DOHH2 (cell line): Measurements from ENCODE around the gene ANGEL2.
A peak's percentile ranks its signal among the peaks of the same experiment; 100 is the strongest.

Experiments
- H3F3A ChIP-seq: fragments of 200-600 bp; sonication (generic), shearing (Covaris generic); 2 replicates; pipeline ENCODE4 v1.6.0; 2016; ENCODE audit warnings: antibody characterized with exemption, mild to moderate bottlenecking; ENCODE audit not compliant: control insufficient read depth, insufficient read depth
- H3K27ac ChIP-seq: fragments of 200-600 bp; sonication (generic); 2 replicates; pipeline ENCODE4 v1.5.1; 2014; ENCODE audit warnings: low read depth, mild to moderate bottlenecking, low read length, moderate library complexity
- H3K27me3 ChIP-seq: fragments of 200-600 bp; sonication (generic); 2 replicates; pipeline ENCODE4 v1.6.1; 2014; ENCODE audit warnings: mild to moderate bottlenecking, low read length, mixed read lengths; ENCODE audit not compliant: control insufficient read depth
- H3K36me3 ChIP-seq: fragments of 200-600 bp; sonication (generic); 2 replicates; pipeline ENCODE4 v1.6.1; 2014; ENCODE audit warnings: mild to moderate bottlenecking, low read length, moderate library complexity, mixed read lengths; ENCODE audit not compliant: control insufficient read depth
- H3K4me1 ChIP-seq: fragments of 200-600 bp; sonication (generic); 2 replicates; pipeline ENCODE4 v1.6.1; 2014; ENCODE audit warnings: mild to moderate bottlenecking, low read length, mixed read lengths; ENCODE audit not compliant: control insufficient read depth
- H3K4me2 ChIP-seq: fragments of 200-600 bp; sonication (generic); 2 replicates; pipeline ENCODE4 v1.6.0; 2014; ENCODE audit warnings: mild to moderate bottlenecking, low read length, moderate library complexity
- H3K4me3 ChIP-seq: fragments of 200-600 bp; sonication (generic); 2 replicates; pipeline ENCODE4 v1.5.1; 2014; ENCODE audit warnings: mild to moderate bottlenecking, low read length, mixed read lengths
- H3K79me2 ChIP-seq: fragments of 200-600 bp; sonication (generic); 2 replicates; pipeline ENCODE4 v1.6.1; 2014; ENCODE audit warnings: mild to moderate bottlenecking, low read length, mixed read lengths; ENCODE audit not compliant: control insufficient read depth
- H3K9me2 ChIP-seq: fragments of 200-600 bp; sonication (generic); replicated peaks from 2 replicates; pipeline ENCODE4 v1.6.1; 2014; ENCODE audit warnings: mild to moderate bottlenecking, low read length, mixed read lengths; ENCODE audit not compliant: control insufficient read depth
- H3K9me3 ChIP-seq: fragments of 200-600 bp; sonication (generic); 2 replicates; pipeline ENCODE4 v1.6.1; 2014; ENCODE audit warnings: antibody characterized with exemption, low read length, mixed read lengths; ENCODE audit not compliant: control insufficient read depth, insufficient read depth
- H4K20me1 ChIP-seq: fragments of 200-600 bp; sonication (generic); 2 replicates; pipeline ENCODE4 v1.6.0; 2014; ENCODE audit warnings: low read depth, mild to moderate bottlenecking, antibody characterized with exemption, low read length, moderate library complexity; ENCODE audit not compliant: control insufficient read depth, insufficient read depth
- EZH2phosphoT487 ChIP-seq: fragments of 200-600 bp; sonication (generic); IDR thresholded peaks from 2 replicates; pipeline ENCODE4 v1.6.1; 2017; ENCODE audit warnings: borderline replicate concordance, mild to moderate bottlenecking, antibody characterized with exemption, low read length, moderate library complexity, mixed read lengths
- TF ChIP-seq, protein P1 (sequence below): fragments of 200-600 bp; sonication (generic); IDR thresholded peaks from one replicate; pipeline ENCODE4 v1.5.1; 2014; ENCODE audit warnings: antibody characterized with exemption, mild to moderate bottlenecking, low read depth, low read length; ENCODE audit not compliant: poor library complexity, severe bottlenecking

The ANGEL2 gene

DNA sequence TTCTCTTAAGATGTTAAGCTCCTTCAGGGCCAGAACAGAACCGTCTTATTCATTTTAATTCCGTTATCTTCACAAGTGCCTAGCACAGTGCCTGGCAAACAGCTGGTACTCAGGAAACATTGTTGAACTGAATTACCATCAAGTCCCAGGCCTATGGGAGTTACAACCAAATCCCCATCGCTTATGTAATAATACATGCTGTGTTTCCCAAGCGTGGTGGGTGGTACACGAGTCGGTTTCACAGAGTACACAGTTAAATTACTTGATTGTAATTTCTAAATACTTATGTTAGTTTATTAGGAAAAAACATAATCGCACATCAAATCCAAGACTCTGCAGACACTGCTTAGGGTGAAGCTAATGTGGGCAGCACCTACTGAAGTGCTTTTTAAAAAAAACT lies 1.0 kb downstream of the ANGEL2 start:
- TF ChIP-seq, protein P1, sequence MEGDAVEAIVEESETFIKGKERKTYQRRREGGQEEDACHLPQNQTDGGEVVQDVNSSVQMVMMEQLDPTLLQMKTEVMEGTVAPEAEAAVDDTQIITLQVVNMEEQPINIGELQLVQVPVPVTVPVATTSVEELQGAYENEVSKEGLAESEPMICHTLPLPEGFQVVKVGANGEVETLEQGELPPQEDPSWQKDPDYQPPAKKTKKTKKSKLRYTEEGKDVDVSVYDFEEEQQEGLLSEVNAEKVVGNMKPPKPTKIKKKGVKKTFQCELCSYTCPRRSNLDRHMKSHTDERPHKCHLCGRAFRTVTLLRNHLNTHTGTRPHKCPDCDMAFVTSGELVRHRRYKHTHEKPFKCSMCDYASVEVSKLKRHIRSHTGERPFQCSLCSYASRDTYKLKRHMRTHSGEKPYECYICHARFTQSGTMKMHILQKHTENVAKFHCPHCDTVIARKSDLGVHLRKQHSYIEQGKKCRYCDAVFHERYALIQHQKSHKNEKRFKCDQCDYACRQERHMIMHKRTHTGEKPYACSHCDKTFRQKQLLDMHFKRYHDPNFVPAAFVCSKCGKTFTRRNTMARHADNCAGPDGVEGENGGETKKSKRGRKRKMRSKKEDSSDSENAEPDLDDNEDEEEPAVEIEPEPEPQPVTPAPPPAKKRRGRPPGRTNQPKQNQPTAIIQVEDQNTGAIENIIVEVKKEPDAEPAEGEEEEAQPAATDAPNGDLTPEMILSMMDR = no peak
- TF ChIP-seq EZH2phosphoT487 = no peak

DNA sequence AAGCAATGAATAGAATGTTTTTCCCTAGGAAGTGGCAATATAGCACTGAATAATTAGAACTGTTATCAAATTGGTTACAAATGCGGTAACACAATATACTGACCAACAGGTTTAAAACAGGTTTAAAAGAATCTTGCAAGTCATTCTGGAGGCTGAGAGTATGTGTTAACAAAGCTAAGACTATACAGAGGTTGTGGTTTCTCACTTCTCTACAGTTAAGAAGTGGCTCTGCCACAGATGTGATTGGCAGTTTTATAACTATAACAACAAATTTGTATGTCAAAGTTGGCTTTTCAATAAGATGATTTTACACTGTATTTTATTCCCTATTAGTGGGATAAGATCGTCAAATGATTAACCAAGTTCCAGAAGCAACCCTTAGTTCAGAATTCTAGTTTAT lies 7.1 kb downstream of the ANGEL2 start:
- no peak overlapping the region for H3K27ac ChIP-seq
- H3K9me2 ChIP-seq = no peaks in the 10 kb centered on the region
- peaks cover 77% of the 10 kb centered on the region for H3K36me3 ChIP-seq
- peaks cover 6% of the 10 kb centered on the region for H3K4me1 ChIP-seq
- H3K4me3 ChIP-seq = no peak overlapping the region
- H4K20me1 ChIP-seq = no peaks in the 10 kb centered on the region
- no peaks in the 10 kb centered on the region for H3K9me3 ChIP-seq
- H3F3A ChIP-seq = 0 out of 2 replicates have a peak, but pooled peaks cover 3% of the 10 kb centered on the region
- H3K4me2 ChIP-seq = no peak overlapping the region
- peaks cover 39% of the 10 kb centered on the region for H3K79me2 ChIP-seq
- no peaks in the 10 kb centered on the region for H3K27me3 ChIP-seq
- no peak for TF ChIP-seq EZH2phosphoT487
- TF ChIP-seq, protein P1 = no peak

More for the DNA sequence above, 1.0 kb downstream of the ANGEL2 start:
- H3K27me3 ChIP-seq = no peaks in the 10 kb centered on the region
- H3F3A ChIP-seq = no peaks in the 10 kb centered on the region
- peaks cover 40% of the 10 kb centered on the region for H3K36me3 ChIP-seq
- peaks cover 52% of the 10 kb centered on the region for H3K79me2 ChIP-seq
- H4K20me1 ChIP-seq = 0 out of 2 replicates have a peak, but pooled peaks cover 3% of the 10 kb centered on the region
- H3K9me2 ChIP-seq = no peaks in the 10 kb centered on the region
- peak overlapping the region; percentile 81 for H3K4me3 ChIP-seq
- H3K9me3 ChIP-seq = no peaks in the 10 kb centered on the region
- peaks cover 16% of the 10 kb centered on the region for H3K4me1 ChIP-seq
- H3K4me2 ChIP-seq = peak overlapping the region; percentile 90
- H3K27ac ChIP-seq = peak overlapping the region; percentile 67

DNA sequence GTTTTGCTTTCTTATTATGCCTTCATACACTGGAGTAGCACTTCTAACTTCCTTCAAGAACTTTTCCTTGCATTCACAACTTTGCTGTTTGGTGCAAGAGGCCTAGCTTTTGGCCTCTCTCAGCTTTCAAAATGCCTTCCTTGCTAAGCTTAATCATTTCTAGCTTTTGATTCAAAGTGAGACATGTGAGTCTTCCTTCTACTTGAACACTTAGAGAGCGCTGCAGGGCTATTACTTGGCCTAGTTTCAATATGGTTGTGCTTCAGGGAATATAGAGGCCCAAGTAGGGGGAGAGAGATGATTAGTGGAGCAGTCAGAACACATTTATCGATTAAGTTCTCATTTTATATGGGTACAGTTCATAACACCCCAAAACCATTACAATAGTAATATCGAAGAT lies 12.4 kb downstream of the ANGEL2 start:
- H3K79me2 ChIP-seq = no peaks in the 10 kb centered on the region
- H3K9me2 ChIP-seq = no peaks in the 10 kb centered on the region
- no peaks in the 10 kb centered on the region for H3K4me1 ChIP-seq
- TF ChIP-seq EZH2phosphoT487 = no peak
- TF ChIP-seq, protein P1 = no peak
- H3K36me3 ChIP-seq = peaks cover 64% of the 10 kb centered on the region
- H3K27me3 ChIP-seq = no peaks in the 10 kb centered on the region
- no peak overlapping the region for H3K4me3 ChIP-seq
- no peaks in the 10 kb centered on the region for H3K9me3 ChIP-seq
- H3K27ac ChIP-seq = no peak overlapping the region
- H4K20me1 ChIP-seq = no peaks in the 10 kb centered on the region
- H3F3A ChIP-seq = 0 out of 2 replicates have a peak, but pooled peaks cover 3% of the 10 kb centered on the region
- H3K4me2 ChIP-seq = no peak overlapping the region
